Neural cell (in vitro differentiated cells): Measurements from ENCODE around the gene VEGFB.

Experiments used
- CTCF ChIP-seq: fragments of 450-650 bp; IDR thresholded peaks from 2 replicates; pipeline ENCODE4 v1.5.1; 2014; ENCODE audit warnings: antibody characterized with exemption, mild to moderate bottlenecking, moderate library complexity; ENCODE audit not compliant: poor library complexity, severe bottlenecking
- RAD21 ChIP-seq: fragments of 450-650 bp; conservative IDR thresholded peaks from 2 replicates; pipeline ENCODE4 v1.6.1; 2014; ENCODE audit warnings: antibody characterized with exemption, mild to moderate bottlenecking, moderate library complexity
- REST ChIP-seq: IDR thresholded peaks from 2 replicates; pipeline ENCODE4 v1.6.1; 2012; ENCODE audit warnings: borderline replicate concordance

DNA sequence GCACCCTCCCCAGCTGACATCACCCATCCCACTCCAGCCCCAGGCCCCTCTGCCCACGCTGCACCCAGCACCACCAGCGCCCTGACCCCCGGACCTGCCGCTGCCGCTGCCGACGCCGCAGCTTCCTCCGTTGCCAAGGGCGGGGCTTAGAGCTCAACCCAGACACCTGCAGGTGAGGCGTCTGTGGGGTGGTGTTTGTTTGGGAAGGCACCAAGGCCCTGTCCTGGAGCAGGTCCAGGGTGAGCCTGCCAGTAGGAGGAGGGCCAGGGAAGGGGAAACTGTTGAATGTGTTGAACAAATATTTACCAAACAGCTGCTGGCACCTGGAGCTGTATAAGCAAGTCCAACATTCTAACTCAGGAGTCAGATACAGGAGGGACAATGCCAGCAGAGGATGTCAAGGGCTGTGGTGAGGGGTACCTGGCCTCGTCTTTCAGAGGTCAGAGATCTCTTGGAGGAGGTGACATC, 3.1 kb downstream of the VEGFB start:
- TF ChIP-seq RAD21 = no peak
- no peak for TF ChIP-seq REST
- TF ChIP-seq CTCF = no peak
